ENCODE measurements around the gene NR2F1-AS1. TPM values are rescaled to one million over a fixed set of nuclear protein-coding genes. Genes with fewer than 3 reads are reported as not detected.

NR2F1-AS1 gene
- total RNA-seq, 1 experiment from 2014 or later = 27.0 TPM

GRCh38 chr5:93570294-93571113 lies 10.5 kb downstream of the NR2F1-AS1 start:
- Histone ChIP-seq H3K36me3 (ENCODE audit: control insufficient read depth, insufficient read depth, low read length) (no peaks in the 10 kb centered on the region), H3K27ac (ENCODE audit: low read length) (no peak overlapping the region), H3K4me3 (ENCODE audit: low read depth in 2 of 2, low read length in 2 of 2) (no peak overlapping the region), H3K4me1 (ENCODE audit: control insufficient read depth, insufficient read depth, low read length) (peaks cover 17% of the 10 kb centered on the region), H3K27me3 (ENCODE audit: control insufficient read depth, insufficient read depth, low read length) (no peaks in the 10 kb centered on the region), H3K9me3 (ENCODE audit: control insufficient read depth, insufficient read depth, low read depth, low read length) (peaks cover 9% of the 10 kb centered on the region; the same call in 1 of the 2 replicates)
- DNase-seq (ENCODE audit: low read depth, low spot score) = no peak
- POLR2A ChIA-PET = interaction anchor here (0.6 kb wide), 1 partner anchor 8 kb away, joined by 3 read pairs; no protein-coding TSS in a partner anchor
- CTCF ChIA-PET = no interaction called here
- in situ Hi-C loops (cut with HindIII; ENCODE audit: low pct_unique_long_range_greater_than_20kb, low sequenced_read_pairs) = no loop called here
- no peak for ATAC-seq
- BruUV-seq (replicated peaks) = no TSS peak
- TF ChIP-seq CTCF (IDR thresholded peaks at IDR 0.05) (no peak), SIN3A (IDR thresholded peaks at IDR 0.05; ENCODE audit: borderline replicate concordance, insufficient read depth, low read depth, low read length) (no peak), REST (IDR thresholded peaks at IDR 0.05; ENCODE audit: insufficient read depth in 1 of 2, low read depth in 2 of 2, low read length in 1 of 2) (no peak), TCF7L2 (IDR thresholded peaks at IDR 0.05; ENCODE audit: low read depth, low read length) (no peak), POLR2AphosphoS5 (IDR thresholded peaks at IDR 0.05; ENCODE audit: low read depth, low read length) (no peak)
- intact Hi-C loops (cut with micrococcal nuclease; ENCODE audit: unreplicated experiment) = no loop called here

GRCh38 chr5:93569300-93570160 lies 11.5 kb downstream of the NR2F1-AS1 start:
- peaks cover 22% of the 10 kb centered on the region for H3K4me1 ChIP-seq (ENCODE audit: control insufficient read depth, insufficient read depth, low read length)
- no TSS peak for BruUV-seq (replicated peaks)
- ChIA-PET CTCF (no interaction called here), POLR2A (interaction anchor here (0.6 kb wide), 1 partner anchor 9 kb away, joined by 3 read pairs; no protein-coding TSS in a partner anchor)
- no peak overlapping the region for H3K4me3 ChIP-seq (ENCODE audit: low read depth in 2 of 2, low read length in 2 of 2)
- H3K27me3 ChIP-seq (ENCODE audit: control insufficient read depth, insufficient read depth, low read length) = no peaks in the 10 kb centered on the region
- H3K36me3 ChIP-seq (ENCODE audit: control insufficient read depth, insufficient read depth, low read length) = no peaks in the 10 kb centered on the region
- intact Hi-C loops (cut with micrococcal nuclease; ENCODE audit: unreplicated experiment) = no loop called here
- ATAC-seq (no peak), DNase-seq (ENCODE audit: low read depth, low spot score) (no peak)
- H3K9me3 ChIP-seq (ENCODE audit: control insufficient read depth, insufficient read depth, low read depth, low read length) = peaks cover 9% of the 10 kb centered on the region; the same call in 1 of the 2 replicates
- TF ChIP-seq CTCF (IDR thresholded peaks at IDR 0.05) (no peak), REST (IDR thresholded peaks at IDR 0.05; ENCODE audit: insufficient read depth in 1 of 2, low read depth in 2 of 2, low read length in 1 of 2) (no peak), SIN3A (IDR thresholded peaks at IDR 0.05; ENCODE audit: borderline replicate concordance, insufficient read depth, low read depth, low read length) (no peak), TCF7L2 (IDR thresholded peaks at IDR 0.05; ENCODE audit: low read depth, low read length) (no peak), POLR2AphosphoS5 (IDR thresholded peaks at IDR 0.05; ENCODE audit: low read depth, low read length) (no peak)
- H3K27ac ChIP-seq (ENCODE audit: low read length) = peak overlapping the region; percentile 23; the same call in 1 of the 2 replicates
- in situ Hi-C loops (cut with HindIII; ENCODE audit: low pct_unique_long_range_greater_than_20kb, low sequenced_read_pairs) = no loop called here

Data from Panc1 (cell line).